Hippocampal formation (tissue), 2 donors: ENCODE results near the gene ARHGEF16.
A peak's percentile ranks its signal among the peaks of the same experiment; 100 is the strongest.

ENCODE experiments used
- DNase-seq, 2 donors: peaks; one replicate each; lab custom pipeline; 2025; lab: John Stamatoyannopoulos, UW

The ARHGEF16 gene

GRCh38 chr1:3438661-3439180, 15.7 kb upstream of the ARHGEF16 start:
- no peak for DNase-seq

GRCh38 chr1:3439346-3440299, 14.8 kb upstream of the ARHGEF16 start:
- no peak for DNase-seq

DNA sequence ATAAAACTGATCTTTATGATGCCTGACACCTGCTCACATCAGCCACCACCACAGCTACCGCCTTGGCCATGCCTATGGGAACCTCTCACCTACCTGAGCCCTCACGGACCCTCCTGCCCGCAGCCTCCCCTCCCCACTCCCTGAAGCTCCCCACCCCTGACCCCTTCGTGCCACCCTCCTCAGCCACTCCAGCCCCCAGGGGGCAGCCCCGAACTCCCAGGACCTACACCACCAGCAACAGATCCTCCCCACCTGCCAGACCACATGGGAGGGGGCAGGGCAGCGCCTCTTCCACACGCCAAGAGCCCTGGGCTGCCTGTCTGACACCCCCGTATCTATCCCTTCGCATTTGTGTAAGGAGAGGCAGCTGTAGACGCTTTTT, 14.2 kb upstream of the ARHGEF16 start:
- no peak for DNase-seq

GRCh38 chr1:3440711-3441409, 13.6 kb upstream of the ARHGEF16 start:
- DNase-seq = no peak

- peak; percentile 61 to 85 for DNase-seq
Observed at GRCh38 chr1:3441410-3441847, 13.0 kb upstream of the ARHGEF16 start.

DNA sequence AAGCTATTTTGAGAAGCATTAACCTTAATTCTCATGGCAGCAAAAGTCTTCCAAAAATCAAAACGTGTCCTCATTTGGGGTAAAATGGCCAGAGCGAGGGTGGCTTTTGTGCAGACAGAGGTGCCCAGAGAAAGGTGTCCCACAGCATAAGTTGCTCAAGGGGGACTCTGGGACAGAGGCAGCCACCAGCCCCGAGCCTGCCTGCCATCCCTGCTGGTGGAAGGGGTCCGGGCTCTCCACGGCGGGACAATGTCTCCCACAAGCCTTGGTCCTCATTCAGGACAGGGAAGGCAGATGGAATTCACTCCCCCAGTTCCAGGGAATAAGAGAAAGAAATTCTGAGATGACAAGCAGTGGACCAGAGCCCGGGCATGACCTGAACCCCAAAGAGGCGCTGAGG, 12.6 kb upstream of the ARHGEF16 start:
- DNase-seq = no peak

DNA sequence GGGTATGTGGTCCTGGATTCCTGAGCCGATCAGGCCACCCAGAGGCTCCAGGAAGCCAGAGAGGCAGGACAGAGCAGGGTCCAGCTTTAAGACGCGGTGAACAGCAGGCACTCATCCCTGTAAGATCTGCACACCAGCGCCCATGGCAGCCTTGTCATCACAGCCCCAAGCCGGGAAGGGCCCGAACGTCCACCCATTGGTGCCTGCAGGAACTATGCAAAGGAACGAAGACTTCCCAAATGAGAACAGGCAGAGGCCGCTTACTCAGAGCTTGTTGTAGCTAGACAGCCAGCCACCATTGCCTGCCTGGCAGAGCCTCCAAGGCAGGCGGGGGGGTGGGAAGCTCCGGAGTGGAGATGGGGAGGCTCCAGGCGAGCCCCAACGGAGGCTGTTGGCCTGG, 12.1 kb upstream of the ARHGEF16 start:
- DNase-seq = no peak

DNA sequence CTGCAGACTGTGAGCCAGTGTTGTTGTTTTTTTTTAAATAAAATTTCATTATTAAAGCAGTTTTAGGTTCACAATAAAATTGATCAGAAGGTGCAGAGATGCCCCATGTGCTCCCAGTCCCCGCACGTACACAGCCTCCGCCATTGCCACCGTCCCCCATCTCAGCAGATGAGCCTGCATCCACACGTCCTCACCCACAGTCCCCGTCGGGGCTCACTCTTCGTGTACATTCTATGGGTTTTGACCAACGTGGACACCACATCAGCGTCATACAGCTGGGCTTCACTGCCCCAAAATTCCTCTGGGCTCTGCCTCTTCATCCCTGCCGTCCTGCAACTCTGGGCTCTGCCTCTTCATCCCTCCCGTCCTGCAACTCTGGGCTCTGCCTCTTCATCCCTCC, 11.6 kb upstream of the ARHGEF16 start:
- DNase-seq = no peak

DNA sequence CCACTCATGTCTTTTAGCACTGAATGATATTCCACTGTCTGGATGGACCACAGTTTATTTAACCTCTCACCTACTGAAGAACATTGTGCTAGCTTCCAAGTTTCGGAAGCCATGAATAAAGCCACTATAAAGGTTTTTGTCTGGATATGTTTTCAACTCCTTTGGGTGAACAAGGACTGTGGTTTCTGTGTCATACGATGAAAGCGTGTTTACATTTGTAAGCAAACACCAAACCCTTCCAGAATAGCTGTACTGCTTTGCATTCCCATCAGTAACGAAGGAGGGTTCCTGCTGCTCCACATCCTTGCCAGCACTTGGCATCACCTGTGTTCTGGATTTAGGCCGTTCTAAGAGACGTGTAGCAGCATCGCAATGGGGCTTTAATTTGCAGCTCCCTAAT, 10.7 kb upstream of the ARHGEF16 start:
- DNase-seq = no peak

DNA sequence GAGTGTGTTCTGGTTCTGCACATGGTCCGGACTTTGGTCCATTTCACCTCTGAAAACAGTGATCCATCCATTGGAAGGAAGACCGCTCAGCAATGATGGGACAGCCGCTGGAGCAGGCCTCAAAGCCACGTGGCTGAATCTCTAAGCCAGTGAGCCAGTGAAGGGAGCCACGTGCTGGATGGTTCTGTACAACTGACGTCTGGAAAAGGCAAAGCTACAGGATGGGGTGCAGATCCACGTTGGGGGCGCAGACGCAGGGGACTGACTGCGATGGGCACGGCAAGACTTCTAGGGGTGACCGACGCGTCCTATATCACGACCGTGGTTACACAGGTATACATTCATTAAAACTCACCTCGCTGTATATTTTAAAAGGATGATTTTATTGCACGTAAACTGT, 10.2 kb upstream of the ARHGEF16 start:
- no peak for DNase-seq

GRCh38 chr1:3444736-3445135, 9.7 kb upstream of the ARHGEF16 start:
- peak in 1 of 2 donors; percentile 32 for DNase-seq

GRCh38 chr1:3450202-3450863, 4.1 kb upstream of the ARHGEF16 start:
- DNase-seq = no peak

- no peak for DNase-seq
Observed at GRCh38 chr1:3450983-3451382, 3.5 kb upstream of the ARHGEF16 start.

GRCh38 chr1:3451994-3452865, 2.2 kb upstream of the ARHGEF16 start:
- no peak for DNase-seq

GRCh38 chr1:3452866-3453175, 1.6 kb upstream of the ARHGEF16 start:
- DNase-seq = no peak

DNA sequence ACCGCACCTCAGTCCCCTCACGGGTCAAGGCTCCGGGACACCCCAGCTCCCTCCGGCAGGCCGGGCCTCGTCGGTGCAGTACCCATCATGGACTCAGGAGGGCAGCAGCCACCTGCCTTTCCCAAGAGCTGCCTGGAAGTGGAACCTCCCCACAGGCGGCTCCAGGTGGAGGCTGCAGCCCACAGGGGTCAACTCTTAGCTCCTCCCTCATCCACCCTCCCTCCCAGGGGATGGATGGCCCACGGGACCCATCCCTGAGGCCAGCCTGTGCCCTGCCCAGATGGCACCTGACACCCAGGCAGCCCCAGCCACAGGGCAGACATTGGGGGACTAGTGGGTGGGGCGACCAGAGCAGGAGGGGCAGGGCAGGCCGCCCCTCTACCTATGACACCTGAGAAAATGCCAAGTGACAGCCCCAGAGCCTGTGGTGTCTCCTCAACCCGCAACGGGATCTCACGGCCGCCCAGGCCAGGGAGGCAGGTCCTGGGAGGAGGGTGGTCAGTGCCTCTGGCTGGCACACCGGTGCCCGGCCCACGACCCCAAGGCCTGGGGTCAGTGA, 1.2 kb upstream of the ARHGEF16 start:
- DNase-seq = peak; percentile 18 to 65

DNA sequence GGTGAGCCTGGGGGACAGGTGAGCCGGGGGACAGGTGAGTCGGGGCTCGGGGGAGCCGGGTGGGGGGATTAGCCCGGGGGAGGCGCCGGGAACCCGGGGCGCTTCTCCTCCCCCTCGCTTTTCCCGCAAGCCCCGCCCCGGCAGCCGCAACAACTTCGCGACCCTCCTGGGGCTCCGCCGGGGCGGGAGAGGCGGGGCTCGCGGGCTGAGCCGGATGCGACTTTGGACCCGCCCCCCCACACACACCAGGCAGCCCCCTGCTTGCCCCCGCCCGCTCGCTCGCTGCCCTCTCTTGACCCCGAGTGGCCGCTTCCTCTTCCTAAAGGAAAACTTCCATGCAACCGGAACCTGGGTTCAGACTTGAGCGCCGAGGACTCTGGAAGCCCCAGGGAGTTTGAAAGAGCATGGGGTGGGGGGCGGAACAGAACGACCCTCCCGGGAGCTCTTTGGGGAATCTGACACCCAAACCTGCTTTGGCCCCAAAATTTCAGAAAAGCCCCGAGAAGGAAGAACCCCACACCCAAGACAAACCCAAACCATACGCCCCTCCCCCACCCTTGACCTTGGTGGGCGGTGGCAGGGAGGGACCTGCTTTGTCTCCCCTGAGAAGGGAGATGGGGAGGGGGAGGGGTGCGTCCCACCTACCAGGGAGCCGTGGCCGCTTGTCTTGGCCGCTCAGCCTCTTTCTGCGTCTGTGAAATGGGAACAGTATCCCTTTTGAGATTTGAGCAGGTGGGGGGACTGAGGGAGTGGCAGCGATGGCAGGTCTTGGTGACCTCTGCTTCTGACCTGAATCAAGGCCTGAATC, 550 bp downstream of the ARHGEF16 start:
- no peak for DNase-seq

GRCh38 chr1:3455670-3456448, 1.4 kb downstream of the ARHGEF16 start:
- no peak for DNase-seq

GRCh38 chr1:3456449-3456963, 2.0 kb downstream of the ARHGEF16 start:
- no peak for DNase-seq
